Measurements from ENCODE around the gene UBC. TPM values are rescaled to one million over a fixed set of nuclear protein-coding genes. Genes with fewer than 3 reads are reported as not detected.

UBC gene
- total and polyA plus RNA-seq, 2 donors (not counting 1 experiment from before 2014, with no cell fraction given) = 953 to 4,477 TPM

DNA sequence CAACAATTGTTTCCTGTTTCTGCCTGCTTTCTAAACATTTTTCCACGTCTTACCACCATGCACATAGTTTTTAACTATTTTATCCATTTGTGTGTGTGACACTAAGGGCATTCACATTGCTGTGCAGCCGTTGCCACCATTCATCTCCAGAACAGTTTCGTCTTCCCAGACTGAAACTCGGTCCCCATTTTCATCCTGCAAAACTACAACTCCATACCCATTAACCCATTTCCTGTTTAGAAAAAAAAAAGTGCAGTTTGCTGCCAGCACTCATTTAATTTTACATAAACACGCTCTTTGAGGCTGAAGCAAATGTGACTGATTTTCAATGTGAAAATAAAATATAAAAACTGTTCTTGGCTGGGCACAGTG, 15.5 kb downstream of the UBC start:
- DNase-seq (no peak), ATAC-seq (ENCODE audit: low read depth) (no peak)
- Histone ChIP-seq H2AFZ (ENCODE audit: insufficient read depth, low read depth, low read length, poor library complexity, severe bottlenecking) (peak overlapping the region; percentile 46), H4K20me1 (ENCODE audit: control insufficient read depth, insufficient read depth, low read length, poor library complexity, severe bottlenecking) (no peaks in the 10 kb centered on the region), H3K4me3 (ENCODE audit: control extremely low read depth in 1 of 5, extremely low read depth in 1 of 5, insufficient read depth in 1 of 5, low read depth in 2 of 5, low read length in 4 of 5) (peak overlapping the region in 1 of 5 experiments; percentile 17), H3K79me2 (ENCODE audit: control insufficient read depth, insufficient read depth, low read length) (no peaks in the 10 kb centered on the region), H3K9me3 (ENCODE audit: control extremely low read depth in 1 of 3, control insufficient read depth in 2 of 3, insufficient read depth in 1 of 3, low read length in 2 of 3) (peaks cover 0 to 9% (median 0%) of the 10 kb centered on the region in 3 donors), H3K36me3 (replicated peaks in 1 of 2; ENCODE audit: control extremely low read depth in 1 of 2, control insufficient read depth in 1 of 2, extremely low read depth in 1 of 2, insufficient read depth in 2 of 2, low read length in 1 of 2) (no peaks in the 10 kb centered on the region), H3K4me1 (ENCODE audit: control insufficient read depth in 2 of 2, insufficient read depth in 2 of 2, low read length in 2 of 2) (peaks cover 25 to 39% of the 10 kb centered on the region in 2 donors), H3K4me2 (replicated peaks; ENCODE audit: low read depth, low read length, poor library complexity, severe bottlenecking) (peak overlapping the region; percentile 63), H3K27ac (ENCODE audit: low read length in 2 of 2) (no peak overlapping the region), H3K27me3 (replicated peaks in 1 of 4; ENCODE audit: control extremely low read depth in 1 of 4, control insufficient read depth in 3 of 4, insufficient read depth in 4 of 4, low read length in 3 of 4) (no peaks in the 10 kb centered on the region), H3K9ac (ENCODE audit: low read length) (no peak overlapping the region)
- H3K4me3 Mint-ChIP-seq = peak overlapping the region; percentile 60
- H3K27ac Mint-ChIP-seq = no peak overlapping the region
- TF ChIP-seq, protein P1, sequence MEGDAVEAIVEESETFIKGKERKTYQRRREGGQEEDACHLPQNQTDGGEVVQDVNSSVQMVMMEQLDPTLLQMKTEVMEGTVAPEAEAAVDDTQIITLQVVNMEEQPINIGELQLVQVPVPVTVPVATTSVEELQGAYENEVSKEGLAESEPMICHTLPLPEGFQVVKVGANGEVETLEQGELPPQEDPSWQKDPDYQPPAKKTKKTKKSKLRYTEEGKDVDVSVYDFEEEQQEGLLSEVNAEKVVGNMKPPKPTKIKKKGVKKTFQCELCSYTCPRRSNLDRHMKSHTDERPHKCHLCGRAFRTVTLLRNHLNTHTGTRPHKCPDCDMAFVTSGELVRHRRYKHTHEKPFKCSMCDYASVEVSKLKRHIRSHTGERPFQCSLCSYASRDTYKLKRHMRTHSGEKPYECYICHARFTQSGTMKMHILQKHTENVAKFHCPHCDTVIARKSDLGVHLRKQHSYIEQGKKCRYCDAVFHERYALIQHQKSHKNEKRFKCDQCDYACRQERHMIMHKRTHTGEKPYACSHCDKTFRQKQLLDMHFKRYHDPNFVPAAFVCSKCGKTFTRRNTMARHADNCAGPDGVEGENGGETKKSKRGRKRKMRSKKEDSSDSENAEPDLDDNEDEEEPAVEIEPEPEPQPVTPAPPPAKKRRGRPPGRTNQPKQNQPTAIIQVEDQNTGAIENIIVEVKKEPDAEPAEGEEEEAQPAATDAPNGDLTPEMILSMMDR (IDR thresholded peaks at IDR 0.05) = no peak
- no peak for TF ChIP-seq EZH2 (IDR thresholded peaks at IDR 0.05; ENCODE audit: borderline replicate concordance, insufficient read depth, low read depth, low read length, poor library complexity, severe bottlenecking)
- WGBS (ENCODE audit: insufficient coverage) = 42% methylated on average over 2 of the region's 5 CpGs
- ChIA-PET POLR2A (no interaction called here), CTCF (interaction anchor here (0.9 to 13.4 kb wide), 5 partner anchors 9 to 71 kb away, joined by 3 to 384 read pairs (median 4); partner anchors contain the start of gene UBC)
- H3K27me3 Mint-ChIP-seq = no peaks in the 10 kb centered on the region
- no peaks in the 10 kb centered on the region for H3K9me3 Mint-ChIP-seq (ENCODE audit: insufficient read depth)
- peaks cover 43% of the 10 kb centered on the region for H3K4me1 Mint-ChIP-seq
- intact Hi-C loops (cut with micrococcal nuclease) = loop anchor here (1.0 to 2.0 kb wide), 2 partner anchors 14 to 36 kb away; partner anchors contain the start of gene SCARB1

DNA sequence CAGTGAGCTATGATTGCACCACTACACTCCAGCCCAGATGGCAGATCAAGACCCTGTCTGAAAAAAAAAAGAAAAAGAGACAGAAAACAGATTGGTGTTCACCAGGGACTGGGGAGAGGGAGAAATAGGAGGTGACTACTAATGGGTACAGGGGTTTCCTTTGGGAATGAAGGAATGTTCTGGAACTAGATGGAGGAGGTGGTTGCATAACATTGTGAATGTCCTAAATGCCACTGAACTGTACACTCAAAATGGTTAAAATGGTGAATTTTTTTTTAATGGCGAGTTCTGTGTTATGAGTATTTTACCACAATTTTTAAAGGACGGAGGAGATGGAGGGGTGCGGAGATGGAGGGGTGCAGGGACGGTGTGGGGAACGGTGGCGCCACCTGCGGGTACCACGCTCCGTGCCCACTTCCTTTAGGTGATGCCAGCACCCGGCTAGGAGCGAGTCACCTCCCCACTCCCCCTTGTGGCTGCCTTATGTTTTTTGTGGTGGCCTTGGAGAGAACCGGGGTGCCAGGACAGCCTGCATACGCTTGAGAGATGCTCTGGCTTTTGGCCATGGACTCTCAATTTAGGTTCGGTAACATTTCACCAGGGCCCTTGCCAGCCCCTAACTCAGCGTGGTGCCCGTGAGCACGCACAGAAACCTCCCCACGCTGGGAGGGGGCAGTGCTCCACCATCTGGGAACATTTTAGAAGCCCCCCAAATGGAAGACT, 16.1 kb downstream of the UBC start:
- no peak overlapping the region for H3K9ac ChIP-seq (ENCODE audit: low read length)
- CTCF ChIA-PET = interaction anchor here (0.6 to 1.2 kb wide), 4 partner anchors 8 to 41 kb away, joined by 3 to 4 read pairs (median 3); no protein-coding TSS in a partner anchor
- peak; percentile 91 for ATAC-seq (ENCODE audit: low read depth)
- Mint-ChIP-seq H3K4me3 (peak overlapping the region; percentile 60), H3K9me3 (ENCODE audit: insufficient read depth) (no peaks in the 10 kb centered on the region), H3K27me3 (no peaks in the 10 kb centered on the region), H3K4me1 (peaks cover 46% of the 10 kb centered on the region), H3K27ac (no peak overlapping the region)
- peaks cover 0 to 14% (median 0%) of the 10 kb centered on the region in 3 donors for H3K9me3 ChIP-seq (ENCODE audit: control extremely low read depth in 1 of 3, control insufficient read depth in 2 of 3, insufficient read depth in 1 of 3, low read length in 2 of 3)
- H3K4me1 ChIP-seq (ENCODE audit: control insufficient read depth in 2 of 2, insufficient read depth in 2 of 2, low read length in 2 of 2) = peaks cover 26 to 39% of the 10 kb centered on the region in 2 donors
- no peaks in the 10 kb centered on the region for H3K36me3 ChIP-seq (replicated peaks in 1 of 2; ENCODE audit: control extremely low read depth in 1 of 2, control insufficient read depth in 1 of 2, extremely low read depth in 1 of 2, insufficient read depth in 2 of 2, low read length in 1 of 2)
- peak overlapping the region in 1 of 5 experiments; percentile 17 for H3K4me3 ChIP-seq (ENCODE audit: control extremely low read depth in 1 of 5, extremely low read depth in 1 of 5, insufficient read depth in 1 of 5, low read depth in 2 of 5, low read length in 4 of 5)
- H3K4me2 ChIP-seq (replicated peaks; ENCODE audit: low read depth, low read length, poor library complexity, severe bottlenecking) = peak overlapping the region; percentile 63
- intact Hi-C loops (cut with micrococcal nuclease) = loop anchor here (1.0 to 2.0 kb wide), 2 partner anchors 13 to 36 kb away; partner anchors contain the start of gene SCARB1
- H2AFZ ChIP-seq (ENCODE audit: insufficient read depth, low read depth, low read length, poor library complexity, severe bottlenecking) = peak overlapping the region; percentile 46
- no peak overlapping the region for H3K27ac ChIP-seq (ENCODE audit: low read length in 2 of 2)
- no peaks in the 10 kb centered on the region for H4K20me1 ChIP-seq (ENCODE audit: control insufficient read depth, insufficient read depth, low read length, poor library complexity, severe bottlenecking)
- H3K27me3 ChIP-seq (replicated peaks in 1 of 4; ENCODE audit: control extremely low read depth in 1 of 4, control insufficient read depth in 3 of 4, insufficient read depth in 4 of 4, low read length in 3 of 4) = no peaks in the 10 kb centered on the region
- POLR2A ChIA-PET = no interaction called here
- whole genome bisulfite sequencing (ENCODE audit: insufficient coverage) = 6% methylated on average over 17 of the region's 18 CpGs
- H3K79me2 ChIP-seq (ENCODE audit: control insufficient read depth, insufficient read depth, low read length) = no peaks in the 10 kb centered on the region
- TF ChIP-seq, protein P1 (IDR thresholded peaks at IDR 0.05) = peak; percentile 86
- TF ChIP-seq EZH2 (IDR thresholded peaks at IDR 0.05; ENCODE audit: borderline replicate concordance, insufficient read depth, low read depth, low read length, poor library complexity, severe bottlenecking) = no peak
- DNase-seq = peak; percentile 86
